MM.1S (cell line): Measurements from ENCODE around the gene DBNDD2.
A peak's percentile ranks its signal among the peaks of the same experiment; 100 is the strongest.

Source experiments
- DNase-seq: peaks from one replicate; pipeline ENCODE4 v3.0.0-alpha.2; 2015
- H2AFZ ChIP-seq: fragments of 300-600 bp; sonication (generic); 2 replicates; pipeline ENCODE4 v1.6.0; 2016; ENCODE audit warnings: antibody characterized with exemption, low read length
- H3F3A ChIP-seq: fragments of 300-600 bp; sonication (generic); 2 replicates; pipeline ENCODE4 v1.6.1; 2016; ENCODE audit warnings: mild to moderate bottlenecking, antibody characterized with exemption, low read length, moderate library complexity, mixed read lengths; ENCODE audit not compliant: insufficient read depth
- H3K27ac ChIP-seq: fragments of 300-600 bp; sonication (generic); 2 replicates; pipeline ENCODE4 v1.5.1; 2016; ENCODE audit warnings: mild to moderate bottlenecking, low read length
- H3K27me3 ChIP-seq: fragments of 300-600 bp; sonication (generic); replicated peaks from 2 replicates; pipeline ENCODE4 v1.6.0; 2016; ENCODE audit warnings: low read length; ENCODE audit not compliant: insufficient read depth
- H3K36me3 ChIP-seq: fragments of 300-600 bp; sonication (generic); replicated peaks from 2 replicates; pipeline ENCODE4 v1.6.1; 2016; ENCODE audit warnings: mild to moderate bottlenecking, low read length, mixed read lengths; ENCODE audit not compliant: insufficient read depth
- H3K4me1 ChIP-seq: fragments of 300-600 bp; sonication (generic); 2 replicates; pipeline ENCODE4 v1.6.1; 2016; ENCODE audit warnings: low read length, mixed read lengths
- H3K4me2 ChIP-seq: fragments of 300-600 bp; sonication (generic); 2 replicates; pipeline ENCODE4 v1.6.0; 2016; ENCODE audit warnings: low read depth, low read length
- H3K4me3 ChIP-seq: fragments of 300-600 bp; sonication (generic); 2 replicates; pipeline ENCODE4 v1.5.1; 2016; ENCODE audit warnings: low read length, mixed read lengths
- H3K79me2 ChIP-seq: fragments of 300-600 bp; sonication (generic); 2 replicates; pipeline ENCODE4 v1.6.1; 2016; ENCODE audit warnings: mixed run types, low read length, mixed read lengths
- H3K9ac ChIP-seq: fragments of 300-600 bp; sonication (generic); 2 replicates; pipeline ENCODE4 v1.6.1; 2016; ENCODE audit warnings: low read length, mixed read lengths
- H3K9me2 ChIP-seq: fragments of 300-600 bp; sonication (generic); replicated peaks from 2 replicates; pipeline ENCODE4 v1.6.1; 2016; ENCODE audit warnings: mild to moderate bottlenecking, low read length, mixed read lengths; ENCODE audit not compliant: insufficient read depth
- H3K9me3 ChIP-seq: fragments of 300-600 bp; sonication (generic); replicated peaks from 2 replicates; pipeline ENCODE4 v1.6.1; 2016; ENCODE audit warnings: mild to moderate bottlenecking, low read length, mixed read lengths; ENCODE audit not compliant: insufficient read depth
- H4K20me1 ChIP-seq: fragments of 300-600 bp; sonication (generic); 2 replicates; pipeline ENCODE4 v1.6.1; 2016; ENCODE audit warnings: mild to moderate bottlenecking, low read length, moderate library complexity, mixed read lengths; ENCODE audit not compliant: insufficient read depth
- CTCF ChIP-seq: fragments of 300-600 bp; sonication (generic); IDR thresholded peaks from 2 replicates; pipeline ENCODE4 v1.5.1; 2016; ENCODE audit warnings: antibody characterized with exemption, low read length, mixed read lengths
- EZH2 ChIP-seq: fragments of 300-600 bp; sonication (generic); optimal IDR thresholded peaks from 2 replicates; pipeline ENCODE3; 2017; ENCODE audit warnings: low read depth, mild to moderate bottlenecking, antibody characterized with exemption, low read length, mixed read lengths
- EZH2phosphoT487 ChIP-seq: fragments of 300-600 bp; sonication (generic); IDR thresholded peaks from 2 replicates; pipeline ENCODE4 v1.6.1; 2018; ENCODE audit warnings: antibody characterized with exemption, low read length

DBNDD2 gene

GRCh38 chr20:45361793-45362192 is 46.3 kb upstream of the DBNDD2 start:
- no peak overlapping the region for H3K27ac ChIP-seq
- H3K4me3 ChIP-seq: no peak overlapping the region
- no peak overlapping the region for H3K9ac ChIP-seq
- H3K27me3 ChIP-seq: no peaks in the 10 kb centered on the region
- H3F3A ChIP-seq: peaks cover 6% of the 10 kb centered on the region; the same call in 1 of the 2 replicates
- no peak overlapping the region for H3K4me2 ChIP-seq
- no peaks in the 10 kb centered on the region for H3K36me3 ChIP-seq
- no peak overlapping the region for H2AFZ ChIP-seq
- TF ChIP-seq EZH2: no peak
- TF ChIP-seq CTCF: no peak
- TF ChIP-seq EZH2phosphoT487: no peak
- H3K4me1 ChIP-seq: peaks cover 17% of the 10 kb centered on the region
- H3K79me2 ChIP-seq: peaks cover 34% of the 10 kb centered on the region
- H3K9me3 ChIP-seq: no peaks in the 10 kb centered on the region
- no peaks in the 10 kb centered on the region for H3K9me2 ChIP-seq
- no peaks in the 10 kb centered on the region for H4K20me1 ChIP-seq
- DNase-seq: no peak

DNA sequence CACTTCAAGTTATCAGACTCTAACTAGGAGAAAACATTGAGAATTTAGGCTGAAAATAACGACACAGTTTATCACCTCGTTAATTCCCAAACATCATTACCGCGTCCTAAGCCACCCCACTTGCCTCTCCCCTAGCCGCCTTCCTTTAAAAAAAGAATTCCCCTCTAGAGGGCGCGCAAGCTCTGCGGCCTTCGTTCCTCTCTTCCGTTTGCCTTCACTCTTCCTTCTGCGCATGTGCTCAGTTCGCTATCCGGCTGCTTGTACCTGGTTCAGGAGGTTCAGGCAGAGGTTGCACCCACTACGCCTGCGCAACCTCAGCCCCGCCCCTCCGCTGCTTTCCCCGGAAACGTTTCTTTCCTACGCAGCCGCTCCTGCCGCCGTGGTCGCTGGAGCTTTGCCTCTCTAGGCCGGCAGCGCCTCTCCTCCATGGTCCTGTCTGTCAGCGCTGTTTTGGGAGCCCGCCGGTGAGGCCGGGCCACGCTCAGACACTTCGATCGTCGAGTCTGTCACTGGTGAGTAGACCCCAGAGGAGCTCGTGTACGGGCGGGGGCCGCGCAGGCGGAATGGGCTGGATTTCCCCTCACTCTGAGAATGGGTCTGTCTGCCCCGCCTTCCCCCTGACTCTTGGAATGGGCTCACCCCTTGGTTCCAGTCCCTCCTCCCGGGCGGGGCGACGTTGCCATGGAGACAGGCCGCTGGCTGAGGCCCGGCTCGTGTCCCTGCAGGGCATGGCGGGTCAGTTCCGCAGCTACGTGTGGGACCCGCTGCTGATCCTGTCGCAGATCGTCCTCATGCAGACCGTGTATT is 45.1 kb upstream of the DBNDD2 start, which contains the start of gene SYS1:
Gene SYS1 (plus strand): TSS at position 353 of the 807 bp plus-strand sequence. CDS start 376 bp downstream, at position 729.
- Histone ChIP-seq H3K36me3 (no peaks in the 10 kb centered on the region), H3F3A (peaks cover 18% of the 10 kb centered on the region), H3K79me2 (peaks cover 39% of the 10 kb centered on the region), H3K27me3 (no peaks in the 10 kb centered on the region), H3K4me3 (peak within 1 kb of the TSS; percentile 95), H3K4me1 (peaks cover 19% of the 10 kb centered on the region), H3K4me2 (peak within 1 kb of the TSS; percentile 97), H3K9me3 (no peaks in the 10 kb centered on the region), H2AFZ (peak within 1 kb of the TSS; percentile 92), H3K9ac (peak within 1 kb of the TSS; percentile 87), H3K27ac (peak within 1 kb of the TSS; percentile 86; the same call in 1 of the 2 replicates), H4K20me1 (no peaks in the 10 kb centered on the region), H3K9me2 (no peaks in the 10 kb centered on the region)
- DNase-seq: peak; percentile 98
- peak; percentile 88 for TF ChIP-seq CTCF
- TF ChIP-seq EZH2: no peak

DNA sequence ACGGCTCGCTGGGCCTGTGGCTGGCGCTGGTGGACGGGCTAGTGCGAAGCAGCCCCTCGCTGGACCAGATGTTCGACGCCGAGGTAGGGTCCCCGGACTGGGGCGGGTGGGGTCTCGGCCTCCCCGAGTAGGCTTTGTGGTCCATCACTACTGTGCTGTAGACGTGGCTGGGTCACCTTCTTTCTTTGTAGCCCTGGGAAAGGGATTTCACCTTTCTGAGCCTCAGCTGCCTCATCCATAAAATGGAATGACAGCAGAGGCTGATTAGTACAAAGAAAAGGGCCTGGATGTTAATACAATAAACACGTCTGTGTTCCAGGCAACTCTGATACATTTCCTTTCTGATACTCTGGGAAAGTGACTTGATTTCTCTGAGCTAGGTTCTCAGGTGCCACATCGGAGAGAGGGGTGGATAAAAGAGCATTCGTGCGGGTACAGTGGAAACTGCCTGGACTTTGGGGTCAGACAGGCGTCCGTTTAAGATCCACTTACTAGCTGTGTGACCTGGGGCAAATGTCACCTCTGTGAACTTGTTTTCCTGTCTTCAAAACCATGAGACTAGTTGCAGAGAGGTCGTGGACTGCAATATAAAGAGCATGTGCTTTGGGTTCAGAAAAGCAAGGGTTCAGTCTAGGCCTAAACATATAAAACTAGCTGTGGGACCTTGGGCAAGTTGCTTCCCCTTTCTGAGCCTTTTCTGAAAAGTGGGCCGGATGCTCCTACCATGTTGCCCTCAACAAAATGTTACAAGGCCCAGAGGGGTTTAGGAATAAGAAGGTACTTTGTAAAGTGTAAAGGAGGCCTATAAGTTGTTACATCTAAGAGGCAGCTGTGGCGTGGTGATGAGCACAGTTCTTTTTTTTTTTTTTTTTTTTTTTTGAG is 44.2 kb upstream of the DBNDD2 start:
- Histone ChIP-seq H3K27me3 (no peaks in the 10 kb centered on the region), H3K4me1 (peaks cover 23% of the 10 kb centered on the region)
- no peak for TF ChIP-seq EZH2
- TF ChIP-seq EZH2phosphoT487: no peak
- no peak for TF ChIP-seq CTCF

More for the DNA sequence above, 44.2 kb upstream of the DBNDD2 start:
- Histone ChIP-seq H3F3A (peaks cover 25% of the 10 kb centered on the region), H3K9me3 (no peaks in the 10 kb centered on the region), H4K20me1 (no peaks in the 10 kb centered on the region), H3K79me2 (peaks cover 39% of the 10 kb centered on the region), H3K4me2 (peak overlapping the region; percentile 97), H3K9ac (peak overlapping the region; percentile 87; the same call in 1 of the 2 replicates), H3K4me3 (peak overlapping the region; percentile 95), H3K36me3 (no peaks in the 10 kb centered on the region), H3K9me2 (no peaks in the 10 kb centered on the region), H3K27ac (peak overlapping the region; percentile 86; the same call in 1 of the 2 replicates), H2AFZ (peak overlapping the region; percentile 92)
- no peak for DNase-seq
